IPS DF 6.9 (cell line): ENCODE results near the gene RNMT.

Experiments
- DNase-seq: peaks from one replicate; pipeline ENCODE4 v3.0.0-alpha.2; 2013; ENCODE audit warnings: low read depth, low spot score
- H3K27ac ChIP-seq: one replicate; pipeline ENCODE4 v1.5.1; 2013; ENCODE audit warnings: low read length, control low read depth
- H3K27me3 ChIP-seq: 2 replicates; pipeline ENCODE4 v1.6.1; 2013; ENCODE audit warnings: mild to moderate bottlenecking, low read length; ENCODE audit not compliant: control insufficient read depth, insufficient read depth
- H3K36me3 ChIP-seq: 2 replicates; pipeline ENCODE4 v1.6.1; 2013; ENCODE audit warnings: low read length; ENCODE audit not compliant: control insufficient read depth, insufficient read depth
- H3K4me1 ChIP-seq: 2 replicates; pipeline ENCODE4 v1.6.1; 2013; ENCODE audit warnings: low read length; ENCODE audit not compliant: control insufficient read depth, insufficient read depth
- H3K4me3 ChIP-seq: 2 replicates; pipeline ENCODE4 v1.5.1; 2013; ENCODE audit warnings: mild to moderate bottlenecking, low read length
- H3K9me3 ChIP-seq: 2 replicates; pipeline ENCODE4 v1.6.1; 2013; ENCODE audit warnings: low read length, inconsistent platforms; ENCODE audit not compliant: control insufficient read depth, insufficient read depth
- WGBS: extraction: QIAGEN DNeasy Blood & Tissue Kit; methylation state at CpG from one replicate; pipeline ENCODE4 v1.1.7; 2013; ENCODE audit warnings: mixed read lengths, missing lambda C conversion rate; ENCODE audit not compliant: insufficient read length, insufficient coverage; 5-methylcytosine and 5-hydroxymethylcytosine counted together

The RNMT gene

GRCh38 chr18:13791181-13791580, 64.7 kb downstream of the RNMT start:
- no peak for DNase-seq
- no CpG with 5 or more reads among the region's 7 CpGs for WGBS

GRCh38 chr18:13793819-13794218, 67.3 kb downstream of the RNMT start:
- Histone ChIP-seq H3K9me3 (no peaks in the 10 kb centered on the region), H3K27ac (no peak overlapping the region), H3K36me3 (no peaks in the 10 kb centered on the region), H3K4me1 (peaks cover 2% of the 10 kb centered on the region; the same call in 1 of the 2 replicates), H3K27me3 (no peaks in the 10 kb centered on the region), H3K4me3 (no peak overlapping the region)
- WGBS = no CpG with 5 or more reads among the region's 7 CpGs
- DNase-seq = no peak

More at GRCh38 chr18:13791181-13791580, 64.7 kb downstream of the RNMT start:
- Histone ChIP-seq H3K27ac (no peak overlapping the region), H3K27me3 (no peaks in the 10 kb centered on the region), H3K4me3 (no peak overlapping the region), H3K4me1 (no peaks in the 10 kb centered on the region; the same call in 1 of the 2 replicates), H3K9me3 (no peaks in the 10 kb centered on the region), H3K36me3 (no peaks in the 10 kb centered on the region)

- H3K4me3 ChIP-seq = no peak overlapping the region
- no peaks in the 10 kb centered on the region for H3K36me3 ChIP-seq
- WGBS = no CpG with 5 or more reads among the region's 14 CpGs
- H3K27ac ChIP-seq = no peak overlapping the region
- no peak for DNase-seq
- H3K27me3 ChIP-seq = no peaks in the 10 kb centered on the region
- H3K4me1 ChIP-seq = peaks cover 5% of the 10 kb centered on the region
- H3K9me3 ChIP-seq = no peaks in the 10 kb centered on the region
Measured at GRCh38 chr18:13796515-13796914, 70.0 kb downstream of the RNMT start.

DNA sequence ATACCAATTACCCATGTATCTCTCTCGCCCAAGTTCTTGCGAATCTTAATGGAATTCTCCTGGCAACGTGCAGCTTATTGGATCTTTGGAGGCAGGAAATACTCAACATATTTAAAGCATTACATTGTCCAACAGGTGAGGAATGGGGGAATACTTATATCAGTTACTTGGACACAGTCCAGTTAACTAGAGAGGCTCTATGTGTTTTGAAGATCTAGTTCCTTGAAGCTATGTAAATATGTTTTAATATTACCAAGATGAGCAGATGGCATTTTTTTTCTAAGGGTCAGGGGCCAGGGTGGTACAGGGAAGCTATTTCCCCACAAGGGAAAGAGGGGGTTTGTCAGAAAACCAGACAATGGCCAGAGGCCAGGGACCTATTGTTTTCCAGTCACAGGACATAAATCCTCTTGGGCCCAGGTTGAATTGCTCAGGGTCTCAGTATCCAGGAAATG, 70.7 kb downstream of the RNMT start:
- H3K27ac ChIP-seq = no peak overlapping the region
- no peak overlapping the region for H3K4me3 ChIP-seq
- no peak for DNase-seq
- H3K9me3 ChIP-seq = no peaks in the 10 kb centered on the region
- H3K4me1 ChIP-seq = peaks cover 5% of the 10 kb centered on the region
- H3K36me3 ChIP-seq = no peaks in the 10 kb centered on the region
- no CpG with 5 or more reads among the region's 3 CpGs for WGBS
- no peaks in the 10 kb centered on the region for H3K27me3 ChIP-seq

DNA sequence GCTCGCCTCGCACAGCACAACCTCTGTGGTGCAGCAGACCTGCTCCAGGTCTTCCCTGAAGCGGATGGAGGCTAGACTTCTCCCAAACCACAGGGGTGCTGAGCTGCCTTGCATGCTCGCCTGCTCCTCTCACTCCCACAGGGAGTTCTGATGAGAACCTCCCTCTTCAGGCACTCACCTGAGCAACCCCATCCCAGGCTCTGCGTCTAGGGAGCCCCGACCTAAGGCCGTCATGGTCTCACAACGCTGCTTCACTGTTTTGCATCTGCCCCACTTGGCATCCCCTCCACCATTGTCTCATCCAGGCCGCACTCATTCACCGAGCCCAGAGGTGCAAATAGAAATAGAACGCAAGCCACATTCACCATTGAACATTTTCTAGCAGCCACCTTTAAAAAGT, 72.9 kb downstream of the RNMT start:
- no peak overlapping the region for H3K27ac ChIP-seq
- H3K4me3 ChIP-seq = no peak overlapping the region
- H3K36me3 ChIP-seq = no peaks in the 10 kb centered on the region
- H3K27me3 ChIP-seq = no peaks in the 10 kb centered on the region
- peaks cover 5% of the 10 kb centered on the region; the same call in 1 of the 2 replicates for H3K4me1 ChIP-seq
- WGBS = no CpG with 5 or more reads among the region's 11 CpGs
- H3K9me3 ChIP-seq = no peaks in the 10 kb centered on the region
- DNase-seq = no peak

GRCh38 chr18:13800505-13801259, 74.2 kb downstream of the RNMT start:
- no CpG with 5 or more reads among the region's 30 CpGs for WGBS

DNA sequence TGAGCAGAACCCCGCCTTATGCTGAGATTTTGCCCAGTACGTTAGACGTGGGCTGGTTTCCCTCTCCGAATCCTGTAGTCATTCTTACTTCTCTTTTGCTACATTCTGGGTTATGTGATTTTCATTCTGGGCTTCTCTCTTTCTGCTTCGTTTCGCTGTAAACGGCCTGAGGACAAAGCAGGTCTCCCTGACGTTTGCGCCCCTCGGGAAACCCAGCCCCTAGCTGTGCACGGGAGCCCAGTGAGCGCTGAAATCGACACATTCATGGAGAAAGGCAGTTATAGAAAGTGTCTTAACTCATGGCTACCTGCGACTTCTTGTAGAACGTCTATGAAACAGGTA, 74.8 kb downstream of the RNMT start:
- DNase-seq = no peak
- no CpG with 5 or more reads among the region's 15 CpGs for WGBS
- no peaks in the 10 kb centered on the region for H3K9me3 ChIP-seq
- H3K4me3 ChIP-seq = no peak overlapping the region; the same call in 1 of the 2 replicates
- no peaks in the 10 kb centered on the region for H3K27me3 ChIP-seq
- H3K27ac ChIP-seq = no peak overlapping the region
- no peaks in the 10 kb centered on the region for H3K36me3 ChIP-seq
- peaks cover 5% of the 10 kb centered on the region; the same call in 1 of the 2 replicates for H3K4me1 ChIP-seq

More at GRCh38 chr18:13800505-13801259, 74.2 kb downstream of the RNMT start:
- no peaks in the 10 kb centered on the region for H3K9me3 ChIP-seq
- DNase-seq = no peak
- no peaks in the 10 kb centered on the region for H3K27me3 ChIP-seq
- no peaks in the 10 kb centered on the region for H3K36me3 ChIP-seq
- H3K4me1 ChIP-seq = peaks cover 5% of the 10 kb centered on the region; the same call in 1 of the 2 replicates
- H3K4me3 ChIP-seq = no peak overlapping the region; the same call in 1 of the 2 replicates
- H3K27ac ChIP-seq = no peak overlapping the region

DNA sequence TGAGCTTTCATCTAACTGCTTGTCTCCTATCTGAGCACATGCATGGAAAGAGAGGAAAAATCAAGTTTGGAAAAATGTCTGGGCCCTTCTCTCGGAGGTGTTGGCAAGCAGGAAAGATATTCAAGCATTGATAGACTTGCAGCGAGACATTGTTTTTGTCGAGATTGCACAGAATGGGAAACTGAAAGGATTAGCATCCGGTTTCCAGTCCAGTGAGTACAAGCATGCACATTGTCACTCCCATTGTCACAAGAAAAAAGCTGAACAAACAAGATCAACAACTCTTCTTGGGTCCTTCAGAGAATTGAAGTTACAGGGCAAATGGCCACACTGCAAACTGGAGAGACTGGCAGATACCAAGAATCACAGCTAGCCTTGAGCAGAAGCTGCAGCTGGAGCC, 77.8 kb downstream of the RNMT start:
- Histone ChIP-seq H3K36me3 (no peaks in the 10 kb centered on the region), H3K4me3 (no peak overlapping the region), H3K27me3 (no peaks in the 10 kb centered on the region), H3K27ac (no peak overlapping the region), H3K4me1 (peaks cover 9% of the 10 kb centered on the region), H3K9me3 (no peaks in the 10 kb centered on the region)
- DNase-seq = no peak
- WGBS = no CpG with 5 or more reads among the region's 4 CpGs

- Histone ChIP-seq H3K27ac (peak overlapping the region; percentile 35), H3K4me3 (no peak overlapping the region), H3K27me3 (no peaks in the 10 kb centered on the region), H3K4me1 (peaks cover 13% of the 10 kb centered on the region), H3K9me3 (no peaks in the 10 kb centered on the region), H3K36me3 (no peaks in the 10 kb centered on the region)
- DNase-seq = no peak
- no CpG with 5 or more reads among the region's 8 CpGs for WGBS
Measured at GRCh38 chr18:13808294-13809042, 82.0 kb downstream of the RNMT start.

DNA sequence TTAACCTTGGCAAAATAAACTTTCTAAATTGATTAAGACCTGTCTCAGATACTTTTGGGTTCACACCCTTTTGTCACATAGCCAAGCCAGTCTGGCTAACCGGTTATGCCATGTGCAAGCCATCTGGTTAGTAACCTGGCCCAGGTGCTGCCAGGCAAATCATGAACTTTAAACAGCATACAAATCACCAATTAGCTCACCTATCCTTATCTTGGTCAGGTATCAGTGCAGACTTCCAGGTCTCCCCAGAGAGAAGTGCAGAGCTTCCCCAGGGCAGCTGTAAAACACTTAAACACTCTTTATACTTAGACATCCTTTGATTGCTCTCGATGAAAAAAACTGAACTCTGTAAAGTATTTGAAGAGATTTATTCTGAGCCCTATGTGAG, 82.6 kb downstream of the RNMT start:
- H3K9me3 ChIP-seq = no peaks in the 10 kb centered on the region
- no peaks in the 10 kb centered on the region for H3K36me3 ChIP-seq
- DNase-seq = no peak
- peak overlapping the region; percentile 35 for H3K27ac ChIP-seq
- no peak overlapping the region for H3K4me3 ChIP-seq
- H3K27me3 ChIP-seq = no peaks in the 10 kb centered on the region
- H3K4me1 ChIP-seq = peaks cover 13% of the 10 kb centered on the region
- no CpG with 5 or more reads among the region's 2 CpGs for WGBS
